K562 (cell line): ENCODE results near the gene TOX2. TPM values are rescaled to one million over a fixed set of nuclear protein-coding genes. Genes with fewer than 3 reads are reported as not detected.

Experiments used
- C11orf30 ChIP-seq: fragments of 450-650 bp; IDR thresholded peaks from 2 replicates; pipeline ENCODE4 v1.6.1; 2016; ENCODE audit warnings: low read depth, mild to moderate bottlenecking
- CBX8 ChIP-seq: fragments of 200-600 bp; sonication (generic); IDR thresholded peaks from 2 replicates; pipeline ENCODE4 v1.6.1; 2012; ENCODE audit warnings: borderline replicate concordance, mixed run types, low read depth, mild to moderate bottlenecking, moderate library complexity, mixed read lengths, low read length, control low read depth, inconsistent platforms; ENCODE audit not compliant: poor library complexity, severe bottlenecking; ENCODE audit errors: extremely low read depth
- KDM2B ChIP-seq: fragments of 250-450 bp; sonication (Bioruptor Pico); IDR thresholded peaks from 2 replicates; pipeline ENCODE4 v1.8.0; 2021; ENCODE audit warnings: mild to moderate bottlenecking, moderate library complexity
- MAFG ChIP-seq: fragments of 450-650 bp; conservative IDR thresholded peaks from 2 replicates; pipeline ENCODE4 v1.6.1; 2016; ENCODE audit warnings: missing genetic modification characterization, missing compliant biosample characterization
- PBX2 ChIP-seq, 2 experiments: IDR thresholded peaks in 1 of 2; conservative IDR thresholded peaks in 1 of 2; 2 replicates each; pipeline ENCODE4 v1.6.1; 2016; ENCODE audit warnings: low read depth in 2 of 2, mild to moderate bottlenecking in 1 of 2, missing compliant biosample characterization in 1 of 2, missing genetic modification characterization in 1 of 2, moderate library complexity in 1 of 2
- POLR2B ChIP-seq: fragments of 450-650 bp; IDR thresholded peaks from 2 replicates; pipeline ENCODE4 v1.6.1; 2018; ENCODE audit warnings: low read depth; ENCODE audit not compliant: partially characterized antibody
- RBM14 ChIP-seq: fragments of 200-400 bp; formaldehyde crosslinking; IDR thresholded peaks from 2 replicates; pipeline ENCODE4 v1.6.1; 2018; ENCODE audit warnings: low read depth, mild to moderate bottlenecking, low read length, moderate library complexity, borderline replicate concordance; ENCODE audit not compliant: insufficient read depth
- REST ChIP-seq, 2 experiments: fragments of 450-650 bp; formaldehyde crosslinking in 1 of 2; IDR thresholded peaks; 2 replicates each; pipeline versions ENCODE4 v1.4.0 to v1.6.1; 2014 to 2020; ENCODE audit warnings: mild to moderate bottlenecking in 2 of 2, borderline replicate concordance in 1 of 2, low read depth in 1 of 2
- ZFP30 ChIP-seq: fragments of 250-450 bp; sonication (Bioruptor Pico); IDR thresholded peaks from 2 replicates; pipeline ENCODE4 v1.8.0; 2022; ENCODE audit warnings: moderate library complexity, mild to moderate bottlenecking, inconsistent platforms, borderline replicate concordance
- ZNF395 ChIP-seq: fragments of 200-800 bp; sonication (Bioruptor generic); IDR thresholded peaks from 2 replicates; pipeline ENCODE4 v1.6.1; 2017; ENCODE audit warnings: missing genetic modification characterization, missing compliant biosample characterization
- ZNF639 ChIP-seq, 2 experiments: fragments of 200-800 bp in 1 of 2; sonication (Bioruptor generic) in 1 of 2; sonication (generic) in 1 of 2; formaldehyde crosslinking in 1 of 2; IDR thresholded peaks in 1 of 2; conservative IDR thresholded peaks in 1 of 2; 2 replicates each; pipeline versions ENCODE4 v1.5.0 to v1.6.1; 2016 to 2020; ENCODE audit warnings: missing compliant biosample characterization in 1 of 2, missing genetic modification characterization in 1 of 2, missing genetic modification reagents in 1 of 2
- polyA plus RNA-seq, 8 experiments: library from polyadenylated mRNA; depleted of rRNA in 4 of 8; stranded (reverse) in 5 of 8; unstranded in 3 of 8; fragments of >200 nt; fragmentation: Nextera tagmentation in 2 of 8; fragmentation: Illumina TruSeq in 1 of 8; extraction: Ambion mirVana in 2 of 8; extraction: Trizol in 1 of 8; gene quantifications; 2 replicates each; pipeline versions ENCODE4 v1.2.1 to v1.2.3, GENCODE V29; 2011 to 2014; ENCODE audit warnings: inconsistent platforms in 1 of 8, missing spikeins in 1 of 8
- total RNA-seq, 7 experiments: library from RNA; depleted of rRNA in 6 of 7; stranded (reverse); fragments of >200 nt in 6 of 7; fragmentation: Illumina TruSeq in 2 of 7; extraction: Trizol in 2 of 7; gene quantifications; 2 replicates each; pipeline versions ENCODE4 v1.2.1 to v1.2.3, GENCODE V29; 2011 to 2021; ENCODE audit warnings: low replicate concordance in 1 of 7

Gene TOX2
- total and polyA plus RNA-seq, 9 of the 15 experiments (the other 6 are each of a cell fraction or from before 2014, with no cell fraction given): not detected

GRCh38 chr20:44010162-44010704 lies 95.6 kb downstream of the TOX2 start (continued):
- TF ChIP-seq CBX8 (no peak), PBX2 (CRISPR knock-in tag; IDR thresholded peaks at IDR 0.05; ENCODE audit: low read depth) (no peak), PBX2 (tag; conservative IDR thresholded peaks at IDR 0.05; ENCODE audit: low read depth) (no peak), KDM2B (CRISPR knock-in tag) (no peak), ZNF395 (peak; percentile 72), POLR2B (no peak), MAFG (tag) (no peak), RBM14 (no peak), ZNF639 (CRISPR knock-in tag; conservative IDR thresholded peaks at IDR 0.05 in 1 of 2, IDR thresholded peaks at IDR 0.05 in 1 of 2) (peak in 1 of 2 experiments; percentile 75; a peak in 2 of 4 replicates), ZFP30 (CRISPR knock-in tag) (no peak), C11orf30 (no peak), REST (IDR thresholded peaks at IDR 0.05; ENCODE audit: borderline replicate concordance) (no peak), REST (CRISPR knock-in tag; IDR thresholded peaks at IDR 0.05; ENCODE audit: low read depth) (no peak)
